H1 (cell line): ENCODE data around the gene TYSND1. TPM values are rescaled to one million over a fixed set of nuclear protein-coding genes. Genes with fewer than 3 reads are reported as not detected.

ENCODE experiments used
- BACH1 ChIP-seq: IDR thresholded peaks from 2 replicates; pipeline ENCODE4 v1.6.1; 2012; ENCODE audit warnings: low read length, improper control_type of control experiment
- GTF2F1 ChIP-seq: IDR thresholded peaks from 2 replicates; pipeline ENCODE4 v1.6.1; 2012; ENCODE audit warnings: low read depth, low read length, improper control_type of control experiment, borderline replicate concordance
- polyA plus RNA-seq, 7 experiments: library from polyadenylated mRNA; depleted of rRNA in 3 of 7; stranded (reverse) in 5 of 7; unstranded in 2 of 7; fragments of >200 nt in 5 of 7; fragments of 200-250 nt in 2 of 7; gene quantifications; 1 replicate in 5 of 7; 2 replicates in 1 of 7; 4 replicates in 1 of 7; pipeline versions ENCODE4 v1.2.1 to v1.2.3, GENCODE V29; 2011 to 2013; ENCODE audit warnings: missing spikeins in 2 of 7, mixed read lengths in 2 of 7
- total RNA-seq: library from RNA; stranded (reverse); fragmentation: NEBNext Ultra II Directional; extraction: Animal tissue kit (Norgen Biotek cat#: 25700); gene quantifications from 2 replicates; pipeline ENCODE4 v1.2.1, GENCODE V29; 2021

TYSND1 gene
- total and polyA plus RNA-seq, 2 of the 8 experiments (the other 6 are each of a cell fraction or from before 2014, with no cell fraction given): 11.9 to 15.0 TPM

- TF ChIP-seq BACH1: peak; percentile 87
- no peak for TF ChIP-seq GTF2F1
- TF ChIP-seq, all 59 proteins: peak for 17
Measured at GRCh38 chr10:70132098-70133029, 14.1 kb downstream of the TYSND1 start, which contains the start of gene AIFM2 (continued).
